ENCODE measurements around the gene PSPN.

Gene PSPN

DNA sequence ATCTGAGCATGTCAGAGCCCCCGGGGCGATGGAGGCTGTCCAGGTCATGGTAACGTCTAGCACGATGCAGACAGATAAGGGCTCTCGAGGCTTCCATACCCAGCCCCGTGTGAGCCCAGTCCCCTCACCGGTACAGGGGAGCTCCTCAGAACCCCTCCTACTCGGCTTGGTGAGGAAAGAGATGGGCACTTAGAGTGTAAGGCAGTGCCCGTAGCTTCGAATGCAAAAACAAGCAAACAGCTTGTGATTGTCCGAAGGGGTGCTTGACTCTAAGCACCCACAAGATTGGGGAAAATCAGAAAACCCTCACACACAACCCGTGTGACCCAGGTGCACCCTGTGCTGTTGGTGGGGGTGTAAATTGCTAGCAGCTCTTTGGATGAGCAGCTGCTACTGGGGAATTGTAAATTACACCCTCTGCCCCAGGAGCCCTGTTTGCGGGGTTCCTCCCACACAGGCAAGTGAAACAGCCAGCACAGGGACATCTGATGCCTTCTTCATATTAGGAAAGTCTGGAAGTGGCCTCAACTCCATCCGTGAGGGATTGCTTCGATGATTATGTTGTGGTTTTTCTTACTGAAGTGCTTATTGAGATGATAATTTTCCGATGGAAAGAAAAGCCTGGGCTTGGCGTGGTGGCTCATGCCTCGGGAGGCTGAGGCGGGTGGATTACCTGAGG, 918 bp upstream of the PSPN start:
- WGBS (ENCODE audit: extremely low coverage, insufficient coverage, insufficient read length) = no CpG with 5 or more reads among the region's 19 CpGs
- H3K4me2 ChIP-seq (ENCODE audit: low read length) = no peak overlapping the region

DNA sequence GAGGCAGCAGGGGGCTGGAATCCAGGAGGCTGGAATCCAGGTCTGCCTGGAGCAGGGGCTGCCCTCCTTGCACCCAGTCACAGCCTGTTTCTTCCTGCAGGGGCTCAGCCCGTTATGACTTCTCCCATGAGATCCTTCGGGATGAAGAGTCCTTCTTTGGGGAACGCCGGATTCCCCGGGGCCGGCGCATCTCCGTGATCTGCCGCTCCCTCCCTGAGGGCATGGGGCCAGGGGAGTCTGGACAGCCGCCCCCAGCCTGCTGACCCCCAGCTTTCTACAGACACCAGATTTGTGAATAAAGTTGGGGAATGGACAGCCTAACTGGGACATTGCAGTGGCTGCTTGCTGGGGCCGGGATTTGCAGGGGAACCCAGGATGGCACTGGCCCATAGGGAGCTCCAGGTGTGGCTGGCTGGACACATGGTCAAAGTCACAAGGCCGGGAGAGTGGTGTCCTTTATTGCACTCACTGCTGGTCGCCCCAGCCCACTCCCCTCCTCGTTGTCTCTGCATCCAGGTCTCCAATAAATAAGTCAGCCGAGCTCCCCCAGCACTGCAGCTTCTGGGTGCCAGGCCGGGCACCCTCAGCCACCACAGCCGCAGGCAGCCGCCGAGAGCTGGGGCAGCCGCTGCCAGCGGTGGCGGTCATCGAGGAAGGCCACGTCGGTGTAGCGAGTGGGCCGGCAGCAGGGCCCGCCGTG, 872 bp downstream of the PSPN start:
- no peak overlapping the region for H4K8ac ChIP-seq (ENCODE audit: low read depth, low read length)
- H2BK12ac ChIP-seq (ENCODE audit: low read length) = no peak overlapping the region
- H3K4me2 ChIP-seq (ENCODE audit: low read length) = no peak overlapping the region
- peaks cover 10% of the 10 kb centered on the region for H3K79me1 ChIP-seq (ENCODE audit: low read length)
- no peak overlapping the region for H3K27ac ChIP-seq (ENCODE audit: low read depth, low read length)
- H3K14ac ChIP-seq (ENCODE audit: low read length) = no peak overlapping the region
- no peaks in the 10 kb centered on the region for H3K27me3 ChIP-seq (ENCODE audit: insufficient read depth, low read length)
- no peak overlapping the region for H2BK5ac ChIP-seq (ENCODE audit: low read depth, low read length, poor library complexity)
- no peak overlapping the region for H3K4ac ChIP-seq (ENCODE audit: low read depth, low read length)
- no peak overlapping the region for H3K4me3 ChIP-seq (ENCODE audit: low read depth, low read length)
- H3K36me3 ChIP-seq (ENCODE audit: control insufficient read depth in 1 of 2, insufficient read depth in 2 of 2, low read length in 2 of 2) = peaks cover 26 to 32% of the 10 kb centered on the region in 2 experiments
- WGBS (ENCODE audit: extremely low coverage, insufficient coverage, insufficient read length) = no CpG with 5 or more reads among the region's 29 CpGs
- no peak overlapping the region for H2AFZ ChIP-seq (ENCODE audit: insufficient read depth, low read length, poor library complexity)
- no peak overlapping the region for H2AK5ac ChIP-seq (ENCODE audit: low read length)
- H3K9ac ChIP-seq (ENCODE audit: low read length) = no peak overlapping the region
- H2BK120ac ChIP-seq (ENCODE audit: insufficient read depth, low read length, poor library complexity) = no peak overlapping the region
- H3K9me3 ChIP-seq (ENCODE audit: insufficient read depth, low read depth, low read length) = peaks cover 1% of the 10 kb centered on the region
- DNase-seq = no peak
- no peak overlapping the region for H3K23ac ChIP-seq (ENCODE audit: low read length)
- no peak overlapping the region for H4K91ac ChIP-seq (ENCODE audit: low read depth, low read length)
- H3K79me2 ChIP-seq (ENCODE audit: control insufficient read depth, insufficient read depth, low read length, poor library complexity) = peaks cover 2% of the 10 kb centered on the region
- no peak overlapping the region for H3K18ac ChIP-seq (ENCODE audit: low read length)
- no peak overlapping the region for H4K12ac ChIP-seq (ENCODE audit: low read depth, low read length)
- H3K4me1 ChIP-seq (ENCODE audit: control insufficient read depth in 1 of 2, insufficient read depth in 2 of 2, low read length in 2 of 2) = peaks cover 9 to 22% of the 10 kb centered on the region in 2 experiments

More for the DNA sequence above, 918 bp upstream of the PSPN start:
- Histone ChIP-seq H3K9me3 (ENCODE audit: insufficient read depth, low read depth, low read length) (peaks cover 9% of the 10 kb centered on the region), H3K27ac (ENCODE audit: low read depth, low read length) (no peak overlapping the region), H3K18ac (ENCODE audit: low read length) (no peak overlapping the region), H2AFZ (ENCODE audit: insufficient read depth, low read length, poor library complexity) (no peak overlapping the region), H3K27me3 (ENCODE audit: insufficient read depth, low read length) (no peaks in the 10 kb centered on the region), H3K79me2 (ENCODE audit: control insufficient read depth, insufficient read depth, low read length, poor library complexity) (peaks cover 2% of the 10 kb centered on the region), H3K14ac (ENCODE audit: low read length) (no peak overlapping the region), H2BK12ac (ENCODE audit: low read length) (no peak overlapping the region), H3K79me1 (ENCODE audit: low read length) (peaks cover 10% of the 10 kb centered on the region), H3K23ac (ENCODE audit: low read length) (no peak overlapping the region), H4K8ac (ENCODE audit: low read depth, low read length) (no peak overlapping the region), H2AK5ac (ENCODE audit: low read length) (no peak overlapping the region), H3K4ac (ENCODE audit: low read depth, low read length) (no peak overlapping the region), H4K91ac (ENCODE audit: low read depth, low read length) (no peak overlapping the region), H2BK5ac (ENCODE audit: low read depth, low read length, poor library complexity) (no peak overlapping the region), H3K36me3 (ENCODE audit: control insufficient read depth in 1 of 2, insufficient read depth in 2 of 2, low read length in 2 of 2) (peaks cover 44 to 50% of the 10 kb centered on the region in 2 experiments), H4K12ac (ENCODE audit: low read depth, low read length) (no peak overlapping the region), H3K4me1 (ENCODE audit: control insufficient read depth in 1 of 2, insufficient read depth in 2 of 2, low read length in 2 of 2) (peaks cover 9 to 22% of the 10 kb centered on the region in 2 experiments), H2BK120ac (ENCODE audit: insufficient read depth, low read length, poor library complexity) (no peak overlapping the region), H3K4me3 (ENCODE audit: low read depth, low read length) (no peak overlapping the region), H3K9ac (ENCODE audit: low read length) (no peak overlapping the region)
- DNase-seq = peak in 1 of 2 donors; percentile 26

DNA sequence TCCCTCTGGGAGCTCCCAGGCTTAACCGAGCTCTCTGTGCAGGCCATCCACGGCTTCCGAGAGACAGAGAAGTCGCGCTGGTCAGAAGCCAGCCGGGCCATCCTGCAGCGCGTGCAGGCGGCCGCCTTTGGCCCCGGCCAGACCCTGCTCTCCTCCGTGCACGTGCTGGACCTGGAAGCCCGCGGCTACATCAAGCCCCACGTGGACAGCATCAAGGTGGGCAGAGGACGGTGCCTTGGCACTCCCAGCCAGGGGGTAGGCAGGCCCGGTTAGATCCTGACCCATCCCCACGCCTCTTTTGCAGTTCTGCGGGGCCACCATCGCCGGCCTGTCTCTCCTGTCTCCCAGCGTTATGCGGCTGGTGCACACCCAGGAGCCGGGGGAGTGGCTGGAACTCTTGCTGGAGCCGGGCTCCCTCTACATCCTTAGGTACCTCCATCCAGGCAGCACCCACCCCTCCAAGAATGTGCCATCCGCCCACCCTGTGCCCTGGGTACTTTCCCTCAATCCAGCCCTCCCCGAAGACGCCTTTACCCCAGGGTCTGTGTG, 1.5 kb downstream of the PSPN start:
- H3K14ac ChIP-seq (ENCODE audit: low read length) = peak overlapping the region; percentile 33
- H3K18ac ChIP-seq (ENCODE audit: low read length) = no peak overlapping the region
- no peak overlapping the region for H3K9ac ChIP-seq (ENCODE audit: low read length)
- peaks cover 1% of the 10 kb centered on the region for H3K9me3 ChIP-seq (ENCODE audit: insufficient read depth, low read depth, low read length)
- no peak overlapping the region for H4K8ac ChIP-seq (ENCODE audit: low read depth, low read length)
- no peak overlapping the region for H3K27ac ChIP-seq (ENCODE audit: low read depth, low read length)
- H4K12ac ChIP-seq (ENCODE audit: low read depth, low read length) = peak overlapping the region; percentile 6
- H3K27me3 ChIP-seq (ENCODE audit: insufficient read depth, low read length) = no peaks in the 10 kb centered on the region
- no peak overlapping the region for H2AFZ ChIP-seq (ENCODE audit: insufficient read depth, low read length, poor library complexity)
- H2BK120ac ChIP-seq (ENCODE audit: insufficient read depth, low read length, poor library complexity) = no peak overlapping the region
- no peak overlapping the region for H3K4me3 ChIP-seq (ENCODE audit: low read depth, low read length)
- H3K4me1 ChIP-seq (ENCODE audit: control insufficient read depth in 1 of 2, insufficient read depth in 2 of 2, low read length in 2 of 2) = peaks cover 9 to 22% of the 10 kb centered on the region in 2 experiments
- H3K79me1 ChIP-seq (ENCODE audit: low read length) = peaks cover 10% of the 10 kb centered on the region
- peak overlapping the region; percentile 53 for H4K91ac ChIP-seq (ENCODE audit: low read depth, low read length)
- no peak overlapping the region for H3K4me2 ChIP-seq (ENCODE audit: low read length)
- no peak overlapping the region for H3K23ac ChIP-seq (ENCODE audit: low read length)
- no CpG with 5 or more reads among the region's 29 CpGs for WGBS (ENCODE audit: extremely low coverage, insufficient coverage, insufficient read length)
- H2BK12ac ChIP-seq (ENCODE audit: low read length) = no peak overlapping the region
- H3K4ac ChIP-seq (ENCODE audit: low read depth, low read length) = no peak overlapping the region
- no peak overlapping the region for H2BK5ac ChIP-seq (ENCODE audit: low read depth, low read length, poor library complexity)
- H3K79me2 ChIP-seq (ENCODE audit: control insufficient read depth, insufficient read depth, low read length, poor library complexity) = peaks cover 2% of the 10 kb centered on the region
- peaks cover 21 to 27% of the 10 kb centered on the region in 2 experiments for H3K36me3 ChIP-seq (ENCODE audit: control insufficient read depth in 1 of 2, insufficient read depth in 2 of 2, low read length in 2 of 2)
- H2AK5ac ChIP-seq (ENCODE audit: low read length) = peak overlapping the region; percentile 49
- DNase-seq = no peak

DNA sequence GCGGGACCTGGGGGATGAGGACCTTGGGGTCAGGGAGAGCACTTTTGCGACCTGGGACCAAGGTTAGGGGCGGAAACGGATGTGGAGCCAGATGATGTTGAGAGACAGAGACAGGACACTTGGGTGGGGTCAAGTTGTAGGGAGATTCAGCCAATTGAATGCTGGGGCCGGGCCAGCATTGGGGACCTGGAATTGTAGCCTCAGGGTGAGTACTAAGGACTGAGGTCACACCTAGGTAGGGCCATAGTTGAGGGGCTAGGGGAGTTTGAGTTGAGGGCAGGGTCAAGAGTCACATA, 2.0 kb downstream of the PSPN start:
- whole genome bisulfite sequencing (ENCODE audit: extremely low coverage, insufficient coverage, insufficient read length) = no CpG with 5 or more reads among the region's 5 CpGs
- Histone ChIP-seq H3K27me3 (ENCODE audit: insufficient read depth, low read length) (no peaks in the 10 kb centered on the region), H3K4ac (ENCODE audit: low read depth, low read length) (no peak overlapping the region), H3K4me3 (ENCODE audit: low read depth, low read length) (peak overlapping the region; percentile 71), H3K4me1 (ENCODE audit: control insufficient read depth in 1 of 2, insufficient read depth in 2 of 2, low read length in 2 of 2) (peaks cover 9 to 22% of the 10 kb centered on the region in 2 experiments), H2AK5ac (ENCODE audit: low read length) (peak overlapping the region; percentile 49), H4K12ac (ENCODE audit: low read depth, low read length) (peak overlapping the region; percentile 6), H4K91ac (ENCODE audit: low read depth, low read length) (peak overlapping the region; percentile 53), H2BK120ac (ENCODE audit: insufficient read depth, low read length, poor library complexity) (no peak overlapping the region), H3K18ac (ENCODE audit: low read length) (peak overlapping the region; percentile 48), H3K4me2 (ENCODE audit: low read length) (peak overlapping the region; percentile 81), H3K14ac (ENCODE audit: low read length) (peak overlapping the region; percentile 1), H3K79me1 (ENCODE audit: low read length) (peaks cover 10% of the 10 kb centered on the region), H3K9me3 (ENCODE audit: insufficient read depth, low read depth, low read length) (peaks cover 1% of the 10 kb centered on the region), H3K27ac (ENCODE audit: low read depth, low read length) (no peak overlapping the region), H3K23ac (ENCODE audit: low read length) (no peak overlapping the region), H3K9ac (ENCODE audit: low read length) (no peak overlapping the region), H4K8ac (ENCODE audit: low read depth, low read length) (peak overlapping the region; percentile 3), H2BK5ac (ENCODE audit: low read depth, low read length, poor library complexity) (no peak overlapping the region), H3K79me2 (ENCODE audit: control insufficient read depth, insufficient read depth, low read length, poor library complexity) (peaks cover 2% of the 10 kb centered on the region), H3K36me3 (ENCODE audit: control insufficient read depth in 1 of 2, insufficient read depth in 2 of 2, low read length in 2 of 2) (peaks cover 19 to 29% of the 10 kb centered on the region in 2 experiments), H2AFZ (ENCODE audit: insufficient read depth, low read length, poor library complexity) (peak overlapping the region; percentile 30), H2BK12ac (ENCODE audit: low read length) (no peak overlapping the region)
- peak in 1 of 2 donors; percentile 5 for DNase-seq
